ENCODE data around the gene SEC14L6. TPM values are rescaled to one million over a fixed set of nuclear protein-coding genes. Genes with fewer than 3 reads are reported as not detected.

Gene SEC14L6
- total RNA-seq, 2 experiments from 2014 or later, result not detected

DNA sequence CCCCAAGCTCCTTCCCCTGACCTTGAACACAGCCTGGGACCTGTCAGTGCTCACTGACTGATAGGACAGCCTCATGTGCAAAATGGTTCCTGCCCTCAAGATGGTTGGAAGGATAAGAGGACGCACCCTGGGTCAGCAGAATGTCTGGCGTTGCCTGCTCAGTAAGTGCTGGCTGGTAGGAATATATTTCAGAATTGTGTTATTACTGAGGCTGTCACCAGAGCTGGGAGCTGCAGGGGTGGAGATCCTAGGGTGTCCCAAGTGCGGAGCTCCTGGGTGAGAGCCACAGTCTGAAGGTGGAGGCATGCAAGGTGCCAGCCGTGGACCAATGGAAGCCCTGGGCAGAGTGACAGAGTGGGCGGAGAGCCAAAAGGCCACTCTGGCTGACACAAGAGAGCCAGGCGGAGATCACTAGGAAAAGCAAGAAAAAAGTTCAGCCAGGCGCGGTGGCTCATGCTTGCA, 40.0 kb downstream of the SEC14L6 start:
- ChIA-PET CTCF (no interaction called here), POLR2A (no interaction called here)

DNA sequence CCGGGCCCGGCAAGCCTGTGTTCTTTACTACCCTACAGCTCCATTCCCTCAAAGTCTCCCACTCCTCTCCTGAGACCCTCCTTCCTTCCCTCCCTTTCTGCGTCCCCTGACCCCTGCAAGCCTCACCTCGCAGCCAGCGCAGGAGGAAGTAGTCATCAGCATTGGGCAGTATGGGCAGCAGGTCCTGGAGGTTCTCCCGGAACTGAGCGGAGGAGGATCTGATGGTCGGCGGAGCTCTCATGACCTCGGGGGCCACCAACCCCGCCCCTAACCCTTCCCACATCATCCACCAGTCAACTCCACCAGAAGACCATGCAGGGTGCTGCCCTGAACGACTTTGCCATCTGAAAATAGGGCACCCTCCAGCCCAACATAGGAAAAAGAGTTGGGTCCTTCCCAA, 43.0 kb downstream of the SEC14L6 start:
- CTCF ChIA-PET, result interaction anchor here (1.1 kb wide), 1 partner anchor 122 kb away, joined by 3 read pairs; no protein-coding TSS in a partner anchor

DNA sequence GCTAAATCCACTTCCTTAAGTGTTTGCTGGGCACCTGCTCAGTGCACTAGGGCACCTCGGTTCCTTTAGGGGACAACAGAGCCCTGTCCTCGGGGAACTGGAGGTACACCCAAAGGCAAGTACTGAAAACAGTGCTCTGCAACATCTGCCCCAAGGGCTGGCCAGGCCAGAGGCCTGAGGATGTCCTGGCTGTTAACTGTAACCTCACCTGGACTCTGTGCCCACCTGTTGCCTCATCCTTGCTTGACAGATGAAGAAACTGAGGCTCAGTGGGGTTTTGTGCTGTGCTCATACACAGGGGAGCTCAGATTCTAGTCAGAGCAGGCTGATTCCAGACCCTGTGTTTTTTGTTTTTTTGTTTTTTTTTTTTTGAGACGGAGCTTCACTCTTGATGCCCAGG, 43.6 kb downstream of the SEC14L6 start:
- POLR2A ChIA-PET, result no interaction called here
- CTCF ChIA-PET, result interaction anchor here (1.1 kb wide), 1 partner anchor 121 kb away, joined by 3 read pairs; no protein-coding TSS in a partner anchor

More for the DNA sequence above, 43.0 kb downstream of the SEC14L6 start:
- POLR2A ChIA-PET, result no interaction called here

DNA sequence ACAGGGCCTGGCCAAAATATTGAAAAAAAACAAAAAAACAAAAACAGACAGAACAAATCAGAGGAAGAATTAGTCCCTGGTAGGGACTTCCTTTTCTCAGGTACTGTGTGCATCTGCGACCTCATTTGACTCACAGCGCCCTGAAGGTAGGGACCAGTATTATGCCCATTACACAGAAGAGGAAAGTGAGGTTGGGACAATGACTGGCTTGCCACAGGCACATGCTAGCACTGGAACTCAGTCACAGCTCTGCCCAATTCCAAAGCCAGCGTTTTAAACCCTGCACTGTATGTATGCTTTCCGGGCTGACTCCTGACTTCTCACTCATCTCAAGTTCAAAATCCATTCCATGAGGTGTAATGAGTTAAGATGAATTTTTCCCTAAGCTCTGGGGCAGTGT, 44.4 kb downstream of the SEC14L6 start:
- ChIA-PET POLR2A (no interaction called here), CTCF (no interaction called here)

- ChIA-PET CTCF (interaction anchor here (0.6 kb wide), 1 partner anchor 33 kb away, joined by 4 read pairs; no protein-coding TSS in a partner anchor), POLR2A (no interaction called here)
These were observed 45.9 kb downstream of the SEC14L6 start for GRCh38 chr22:30500628-30501027.

DNA sequence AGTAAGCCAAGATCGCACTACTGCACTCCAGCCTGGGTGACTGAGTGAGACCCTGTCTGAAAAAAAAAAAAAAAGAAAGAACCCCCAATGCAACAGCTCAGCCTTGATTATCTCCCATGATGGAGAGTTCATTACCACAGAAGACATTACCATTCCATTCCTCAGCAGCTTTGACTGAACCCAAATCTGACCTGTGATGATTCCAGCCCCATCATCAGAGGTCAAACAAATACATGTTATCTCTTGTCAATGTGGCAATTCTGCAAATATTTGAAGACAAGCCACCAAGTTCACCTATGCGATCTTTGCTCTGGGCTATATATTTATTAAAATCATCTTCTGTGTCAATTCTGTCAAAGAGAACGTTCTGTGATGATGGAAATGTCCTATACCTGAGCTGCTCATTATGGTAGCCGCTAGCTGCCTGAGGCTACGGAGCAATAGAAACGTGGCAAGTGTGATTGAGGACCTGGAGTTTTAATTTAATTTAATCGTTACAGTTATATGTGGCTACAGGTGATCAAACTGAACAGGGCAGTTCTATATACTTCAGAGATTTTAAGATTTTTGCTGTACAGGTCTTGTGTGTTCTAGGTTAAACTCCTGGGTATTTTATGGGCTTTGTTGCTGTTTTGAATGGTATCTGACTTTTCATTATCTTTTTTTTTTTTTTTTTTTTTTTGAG, 48.9 kb downstream of the SEC14L6 start:
- ChIA-PET POLR2A (no interaction called here), CTCF (interaction anchor here (0.8 to 1.6 kb wide), 2 partner anchors 12 to 213 kb away, joined by 3 to 6 read pairs; no protein-coding TSS in a partner anchor)

GRCh38 chr22:30495041-30495784, 51.3 kb downstream of the SEC14L6 start:
- CTCF ChIA-PET, result no interaction called here
- POLR2A ChIA-PET, result no interaction called here

DNA sequence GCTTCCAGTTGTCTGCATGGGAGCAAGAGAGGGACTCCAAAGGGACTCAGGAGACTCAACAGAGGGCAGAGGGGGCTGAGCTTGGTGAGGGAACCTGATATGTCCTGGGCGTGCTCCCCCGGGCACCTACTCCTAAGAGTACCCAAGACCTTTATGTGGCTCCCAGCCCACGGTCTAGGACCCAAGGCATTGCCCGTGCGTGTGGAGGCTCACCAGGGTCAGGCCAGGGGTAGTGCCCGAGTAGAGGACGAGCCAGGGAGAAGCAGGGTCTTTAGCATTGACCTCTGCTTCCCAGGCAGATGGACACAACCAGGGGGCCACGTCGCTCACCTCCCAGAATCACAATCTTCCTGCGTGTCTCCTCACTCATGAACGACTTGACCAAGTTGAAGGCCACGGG, 54.4 kb downstream of the SEC14L6 start:
- CTCF ChIA-PET, result no interaction called here
- POLR2A ChIA-PET, result no interaction called here

DNA sequence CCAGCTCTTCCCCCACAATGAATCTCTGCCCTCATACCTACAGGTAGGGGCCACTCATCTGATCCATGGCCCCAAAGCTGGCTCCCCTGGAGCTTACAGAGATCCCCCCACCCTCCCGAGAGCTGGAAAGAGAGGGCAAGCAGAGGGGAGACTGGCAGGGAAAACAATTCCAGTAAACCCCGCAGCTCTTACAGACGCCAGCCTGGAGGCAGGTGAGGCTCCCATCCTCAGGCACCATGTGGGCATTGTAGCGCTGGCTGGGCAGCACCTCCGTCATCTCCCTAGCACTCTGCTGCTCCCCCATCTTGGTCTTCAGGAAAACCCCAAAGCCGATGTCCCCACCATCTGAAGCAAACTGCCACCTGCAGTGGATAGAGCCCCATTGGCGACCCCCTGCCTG, 55.2 kb downstream of the SEC14L6 start:
- POLR2A ChIA-PET, result no interaction called here

DNA sequence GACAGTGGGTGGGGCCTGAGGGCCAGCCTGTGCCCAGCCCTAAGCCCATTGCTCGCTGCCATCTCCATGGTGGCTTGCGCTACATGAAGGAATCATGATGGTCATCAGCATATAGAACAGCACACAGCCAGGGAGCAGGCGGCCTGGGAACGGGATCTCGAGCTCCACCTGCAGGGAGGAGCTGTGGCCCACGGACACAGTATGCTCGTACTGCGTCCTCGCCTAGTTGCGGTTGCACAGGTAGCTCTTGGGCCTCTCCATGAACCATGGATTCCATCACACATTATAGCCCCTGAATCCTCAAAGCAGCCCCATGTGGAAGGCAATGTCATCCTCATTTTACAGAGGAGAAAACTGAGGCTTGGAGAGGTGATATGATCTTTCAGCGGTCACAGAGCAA, 56.1 kb downstream of the SEC14L6 start:
- POLR2A ChIA-PET, result no interaction called here
- CTCF ChIA-PET, result interaction anchor here (0.7 to 1.3 kb wide), 3 partner anchors 103 to 204 kb away, joined by 3 read pairs; partner anchors contain the start of gene RNF215

More for the DNA sequence above, 55.2 kb downstream of the SEC14L6 start:
- CTCF ChIA-PET, result interaction anchor here (1.3 kb wide), 1 partner anchor 104 kb away, joined by 3 read pairs; the partner anchor contains the start of gene RNF215

DNA sequence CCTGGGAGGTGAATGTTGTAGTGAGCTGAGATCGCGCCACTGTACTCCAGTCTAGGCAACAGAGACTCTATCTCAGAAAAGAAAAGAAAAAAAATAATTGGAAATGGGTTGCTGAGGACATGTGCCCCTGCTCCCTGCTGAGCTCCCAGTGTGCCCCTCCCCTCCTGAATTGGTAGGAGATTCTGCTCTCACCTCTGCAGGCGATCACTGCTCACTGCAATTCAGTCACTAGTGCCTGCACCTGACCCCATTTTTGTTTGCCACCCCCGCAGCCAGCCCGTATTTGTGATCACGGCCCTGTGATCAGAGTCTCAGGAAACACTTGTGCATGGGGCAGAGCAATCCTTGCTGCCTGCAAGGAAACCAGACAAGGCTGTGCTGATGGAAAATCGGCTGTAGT, 58.4 kb downstream of the SEC14L6 start:
- POLR2A ChIA-PET, result interaction anchor here (1.0 kb wide), 1 partner anchor 57 kb away, joined by 3 read pairs; no protein-coding TSS in a partner anchor
- CTCF ChIA-PET, result interaction anchor here (6.0 kb wide), 1 partner anchor 96 kb away, joined by 70 read pairs; the partner anchor contains the start of genes RNF215 and SEC14L2

GRCh38 chr22:30486661-30487115, 59.9 kb downstream of the SEC14L6 start:
- POLR2A ChIA-PET, result no interaction called here
- CTCF ChIA-PET, result interaction anchor here (2.9 to 6.0 kb wide), 3 partner anchors 42 to 200 kb away, joined by 9 to 70 read pairs (median 17); partner anchors contain the start of genes RNF215 and SEC14L2

- ChIA-PET CTCF (interaction anchor here (0.6 to 6.0 kb wide), 13 partner anchors 9 to 199 kb away, joined by 3 to 70 read pairs (median 4); partner anchors contain the start of genes CASTOR1, RNF215 and SEC14L2), POLR2A (no interaction called here)
These were observed 60.4 kb downstream of the SEC14L6 start for GRCh38 chr22:30486118-30486517.

GRCh38 chr22:30485362-30485988, 61.1 kb downstream of the SEC14L6 start:
- ChIA-PET POLR2A (no interaction called here), CTCF (interaction anchor here (0.6 to 6.0 kb wide), 15 partner anchors 8 to 198 kb away, joined by 3 to 70 read pairs (median 3); partner anchors contain the start of genes CASTOR1, MTFP1, RNF215 and SEC14L2)

GRCh38 chr22:30483169-30483568, 63.4 kb downstream of the SEC14L6 start:
- ChIA-PET CTCF (interaction anchor here (3.7 to 6.0 kb wide), 2 partner anchors 91 to 196 kb away, joined by 17 to 70 read pairs; partner anchors contain the start of genes RNF215 and SEC14L2), POLR2A (no interaction called here)

DNA sequence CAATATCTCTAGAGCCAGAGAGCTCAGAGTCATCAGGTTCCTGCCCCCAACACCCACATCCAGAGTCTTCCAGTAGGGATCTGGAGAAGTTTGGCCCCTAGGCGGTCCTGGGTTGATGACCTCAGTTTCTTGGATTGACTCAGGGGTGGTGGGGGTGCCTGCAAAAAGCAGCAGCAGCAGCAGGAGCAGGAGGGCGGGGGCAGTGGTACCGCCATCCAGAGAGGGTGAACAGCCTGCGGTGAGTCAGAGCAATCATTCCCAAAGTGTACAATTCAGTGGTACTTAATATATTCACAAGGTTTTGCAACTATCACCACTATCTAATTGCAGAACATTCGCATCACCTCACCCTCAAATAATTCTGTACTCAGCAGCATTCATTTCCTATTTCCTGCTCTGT, 64.8 kb downstream of the SEC14L6 start:
- CTCF ChIA-PET, result no interaction called here
- POLR2A ChIA-PET, result interaction anchor here (0.5 kb wide), 1 partner anchor 446 kb away, joined by 3 read pairs; no protein-coding TSS in a partner anchor

DNA sequence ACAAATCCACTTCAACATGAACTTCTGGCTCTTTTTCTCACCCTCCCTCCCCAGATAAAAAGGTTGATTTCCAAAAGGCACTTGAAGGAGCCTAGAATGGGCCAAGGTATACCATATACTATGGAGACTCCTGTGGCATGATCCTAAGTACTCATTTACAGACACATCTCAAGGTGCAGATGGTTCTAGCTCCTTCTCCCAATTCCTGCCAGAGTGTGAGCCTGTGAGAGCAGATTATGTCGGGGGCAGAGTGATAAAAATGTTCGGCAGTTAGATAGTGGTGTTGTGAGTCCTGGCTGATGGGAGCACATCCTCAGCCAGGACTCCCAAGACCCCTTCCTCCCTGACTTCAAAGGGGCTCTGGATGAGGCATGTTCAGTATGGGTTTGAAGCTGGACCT, 66.6 kb downstream of the SEC14L6 start:
- CTCF ChIA-PET, result no interaction called here
- POLR2A ChIA-PET, result no interaction called here

DNA sequence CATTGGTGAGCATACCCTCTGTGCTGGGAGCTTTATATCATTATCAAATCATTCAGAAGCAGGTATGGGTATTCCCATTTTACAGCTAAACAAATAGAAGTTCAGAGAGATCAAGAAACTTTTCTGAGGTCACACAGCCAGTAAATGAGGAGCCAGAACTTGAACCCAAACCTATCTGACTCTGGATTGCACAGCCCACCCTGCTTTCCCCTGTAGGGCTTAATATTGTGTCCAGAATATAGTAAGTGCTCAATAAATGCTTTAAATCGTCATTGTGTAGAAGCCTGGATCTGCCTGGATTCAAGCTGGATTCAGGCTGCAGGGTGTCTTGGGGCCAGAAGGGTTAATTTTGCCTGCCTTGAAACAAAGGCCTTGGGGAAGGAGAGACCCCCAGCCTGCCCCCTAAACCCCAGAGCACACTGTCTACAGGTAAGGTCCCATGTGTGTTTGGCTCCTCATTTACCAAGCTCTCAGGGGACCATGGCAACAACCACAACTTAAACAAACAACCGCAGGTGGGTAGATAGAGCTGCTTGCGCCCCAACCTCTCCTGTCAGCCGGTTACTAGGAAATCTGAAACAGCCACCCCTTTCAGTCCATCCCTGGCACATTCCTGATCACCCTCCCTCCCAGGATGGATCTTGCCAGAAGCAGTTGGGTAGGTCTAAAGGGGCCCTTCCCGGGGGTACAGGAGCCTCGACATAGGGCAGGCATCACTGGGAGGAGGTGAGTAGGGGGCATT, 71.7 kb downstream of the SEC14L6 start:
- ChIA-PET CTCF (interaction anchor here (1.5 kb wide), 1 partner anchor 11 kb away, joined by 5 read pairs; no protein-coding TSS in a partner anchor), POLR2A (no interaction called here)

DNA sequence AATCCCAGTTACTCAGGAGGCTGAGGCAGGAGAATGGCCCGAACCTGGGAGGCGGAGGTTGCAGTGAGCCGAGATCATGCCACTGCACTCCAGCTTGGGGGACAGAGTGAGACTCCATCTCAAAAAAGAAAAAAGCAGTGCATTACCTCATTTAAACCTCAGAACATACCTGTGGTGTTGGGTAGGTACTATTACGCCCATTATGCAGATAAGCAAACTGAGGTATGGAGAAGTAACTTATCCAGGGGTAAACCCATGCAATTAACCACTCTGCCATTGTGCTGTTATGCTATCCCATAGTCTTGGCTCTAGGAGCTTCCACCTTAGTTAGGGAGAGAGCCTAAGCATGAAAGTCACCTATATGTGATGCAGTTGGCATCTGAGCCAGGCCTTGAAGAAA, 72.4 kb downstream of the SEC14L6 start:
- CTCF ChIA-PET, result interaction anchor here (0.6 to 1.5 kb wide), 2 partner anchors 12 to 72 kb away, joined by 4 to 5 read pairs; no protein-coding TSS in a partner anchor

More for the DNA sequence above, 72.4 kb downstream of the SEC14L6 start:
- POLR2A ChIA-PET, result no interaction called here

All from activated CD8-positive, alpha-beta memory T cell treated with anti-CD3 and anti-CD28 coated beads for 36 hours (primary cell).